ENCODE measurements around the gene ZFPL1.

ZFPL1 gene

DNA sequence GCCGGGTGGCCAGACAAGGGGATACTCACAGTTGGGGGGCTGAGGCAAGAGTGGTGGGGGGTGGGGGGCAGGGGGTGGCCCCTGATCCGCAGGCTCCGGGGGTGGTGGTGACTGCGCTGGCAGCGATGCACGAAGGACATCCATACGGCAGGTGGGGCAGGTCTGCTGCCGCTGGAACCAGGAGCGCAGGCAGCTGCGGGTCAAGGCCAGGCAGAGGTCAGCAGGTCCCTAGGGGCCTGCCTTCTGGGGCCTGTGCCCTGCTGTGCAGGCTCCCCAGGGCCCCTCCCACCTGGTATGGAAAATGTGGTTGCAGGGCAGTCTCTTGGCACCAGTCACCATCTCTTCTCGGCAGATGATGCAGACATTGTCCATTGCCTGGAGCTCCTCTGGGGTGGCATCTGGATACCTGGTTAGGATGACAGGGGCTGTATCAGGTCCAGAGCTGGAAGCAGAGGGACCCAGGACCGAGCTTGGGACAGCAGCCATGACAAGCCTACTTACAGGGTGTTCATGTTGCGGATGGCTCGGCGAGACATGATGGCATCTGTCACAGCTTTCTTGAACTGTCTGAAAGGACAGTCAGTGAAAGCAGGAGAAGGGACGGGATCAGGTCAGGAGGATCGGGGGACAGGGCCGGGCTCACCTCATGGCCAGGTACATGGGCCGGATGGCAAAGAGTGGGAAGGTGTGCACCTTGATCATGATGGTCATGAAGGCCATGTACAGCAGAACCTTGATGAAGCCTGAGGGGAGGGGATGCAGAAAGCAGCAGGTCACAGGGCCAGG is 46.8 kb downstream of the ZFPL1 start:
- DNase-seq (ENCODE audit: low read depth), result no peak

DNA sequence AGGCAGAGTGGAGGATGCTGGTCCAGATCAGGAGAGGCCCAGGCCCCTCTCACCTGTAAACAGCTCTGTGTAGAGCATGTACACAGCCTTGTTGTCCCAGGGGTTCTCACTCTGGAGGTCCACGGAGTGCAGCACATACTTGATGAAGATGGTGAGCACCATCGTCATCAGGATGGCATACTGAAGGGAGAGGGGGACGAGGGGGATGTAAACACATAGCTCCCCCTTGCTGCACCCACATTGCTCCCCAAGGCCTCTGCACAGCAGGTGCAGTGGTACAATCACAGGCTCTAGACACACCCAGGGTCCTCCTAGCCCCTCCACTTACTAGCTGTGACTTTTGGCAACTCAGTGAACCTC is 47.4 kb downstream of the ZFPL1 start:
- no peak for DNase-seq (ENCODE audit: low read depth)

DNA sequence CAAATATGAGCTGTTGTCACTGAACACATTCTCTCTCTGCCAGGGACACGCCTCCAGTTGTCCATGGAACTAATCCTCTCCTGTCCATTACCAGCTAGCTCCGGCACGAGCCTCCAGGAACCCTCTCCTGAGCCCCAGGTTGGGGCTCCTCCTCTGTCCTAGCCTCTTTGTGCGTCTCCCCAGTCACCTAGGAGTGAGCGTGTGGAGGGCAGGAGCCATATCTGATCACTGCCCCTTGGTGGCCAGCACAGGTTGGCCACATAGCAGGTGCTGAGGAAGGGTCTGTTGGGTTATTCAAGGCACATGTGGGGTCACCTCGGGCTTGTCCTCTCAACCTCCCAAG is 47.8 kb downstream of the ZFPL1 start:
- no peak for DNase-seq (ENCODE audit: low read depth)

DNA sequence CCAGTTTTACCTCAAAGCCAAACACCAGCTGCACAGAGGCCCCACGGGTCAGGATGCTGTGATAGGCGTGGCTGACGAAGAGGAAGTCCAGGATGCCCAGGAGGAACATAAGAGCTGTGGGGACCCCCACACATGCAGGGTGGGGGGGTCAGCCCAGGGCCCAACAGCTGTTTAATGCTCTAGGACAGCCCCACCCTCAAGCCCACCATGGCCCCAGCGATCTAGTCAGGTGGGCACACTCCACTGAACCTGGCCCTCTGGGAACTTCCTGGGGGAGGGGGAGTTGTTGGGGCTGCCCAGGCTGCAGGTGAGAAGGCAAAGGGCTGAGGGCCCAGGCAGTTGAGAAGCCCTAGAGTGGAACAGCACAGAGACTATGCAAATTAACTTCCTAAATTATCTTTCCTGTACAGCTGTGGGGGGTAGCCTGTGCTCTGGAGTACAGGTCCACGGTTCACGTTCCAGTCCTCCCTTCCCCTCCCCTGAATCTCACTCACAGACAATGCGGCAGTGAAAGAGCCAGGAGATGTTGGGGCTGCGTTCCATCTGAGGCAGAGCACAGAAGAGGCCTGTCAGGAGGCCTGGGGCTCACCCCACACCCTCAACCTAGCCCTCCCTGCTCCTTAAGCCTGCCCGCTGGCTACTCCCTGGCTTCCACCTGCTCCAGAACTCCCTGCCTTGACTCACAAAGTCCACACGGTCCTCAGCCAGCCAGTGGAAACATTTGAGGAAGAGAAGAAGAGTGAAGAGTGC is 48.4 kb downstream of the ZFPL1 start:
- no peak for DNase-seq (ENCODE audit: low read depth)

DNA sequence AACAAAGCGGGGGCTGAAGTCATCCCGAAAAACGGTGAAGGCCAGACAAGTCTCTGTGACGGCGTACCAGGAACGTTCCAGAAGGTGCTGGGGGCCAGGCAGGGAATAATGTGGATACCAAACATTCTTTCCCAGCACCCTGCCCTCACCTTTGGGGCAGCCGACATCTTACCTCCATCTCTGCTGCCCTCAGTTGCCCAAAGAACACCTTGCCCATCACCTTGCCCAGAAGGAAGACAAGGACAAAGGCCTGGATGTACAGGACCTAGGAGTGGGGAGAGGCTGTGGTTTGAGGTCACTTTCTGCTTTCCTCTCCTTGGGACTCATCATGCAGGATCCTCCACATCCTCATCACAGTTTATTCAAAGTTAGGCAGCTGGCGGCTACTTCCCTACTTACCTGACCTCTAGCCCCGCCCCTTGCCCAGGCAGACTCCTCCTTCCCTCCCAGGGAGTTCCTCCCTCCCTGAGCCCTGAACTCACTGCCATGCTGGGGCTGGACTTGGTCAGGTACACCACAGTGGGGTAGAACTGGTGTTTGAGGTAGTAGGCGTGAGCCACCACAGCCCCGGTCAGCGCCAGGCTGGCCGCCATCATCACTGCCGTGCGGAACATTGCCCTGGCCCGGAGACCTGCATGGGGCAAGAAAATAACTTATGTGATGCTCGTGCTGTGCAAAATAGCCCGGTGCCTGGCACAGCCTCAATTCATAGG is 49.1 kb downstream of the ZFPL1 start:
- no peak for DNase-seq (ENCODE audit: low read depth)

DNA sequence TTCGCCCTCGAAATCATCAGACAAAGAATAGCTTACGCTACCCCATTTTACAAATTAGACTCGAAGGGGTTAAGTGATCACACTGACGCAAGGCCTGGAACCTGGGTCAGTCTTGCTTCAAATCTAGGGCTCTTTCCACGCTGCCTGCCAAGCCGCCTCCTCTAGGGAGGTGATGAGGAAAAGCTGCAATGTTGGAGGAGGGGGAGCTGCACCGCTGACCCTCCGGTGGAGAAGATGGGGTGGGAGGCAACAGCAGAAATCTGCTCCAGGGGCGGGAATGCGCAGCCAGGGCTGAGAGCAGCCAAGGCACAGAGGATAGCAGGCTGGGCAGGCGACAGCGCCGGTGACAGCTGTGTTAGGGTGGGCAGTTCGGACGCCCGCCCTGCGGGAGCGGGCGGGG is 49.7 kb downstream of the ZFPL1 start:
- DNase-seq (ENCODE audit: low read depth), result no peak

DNA sequence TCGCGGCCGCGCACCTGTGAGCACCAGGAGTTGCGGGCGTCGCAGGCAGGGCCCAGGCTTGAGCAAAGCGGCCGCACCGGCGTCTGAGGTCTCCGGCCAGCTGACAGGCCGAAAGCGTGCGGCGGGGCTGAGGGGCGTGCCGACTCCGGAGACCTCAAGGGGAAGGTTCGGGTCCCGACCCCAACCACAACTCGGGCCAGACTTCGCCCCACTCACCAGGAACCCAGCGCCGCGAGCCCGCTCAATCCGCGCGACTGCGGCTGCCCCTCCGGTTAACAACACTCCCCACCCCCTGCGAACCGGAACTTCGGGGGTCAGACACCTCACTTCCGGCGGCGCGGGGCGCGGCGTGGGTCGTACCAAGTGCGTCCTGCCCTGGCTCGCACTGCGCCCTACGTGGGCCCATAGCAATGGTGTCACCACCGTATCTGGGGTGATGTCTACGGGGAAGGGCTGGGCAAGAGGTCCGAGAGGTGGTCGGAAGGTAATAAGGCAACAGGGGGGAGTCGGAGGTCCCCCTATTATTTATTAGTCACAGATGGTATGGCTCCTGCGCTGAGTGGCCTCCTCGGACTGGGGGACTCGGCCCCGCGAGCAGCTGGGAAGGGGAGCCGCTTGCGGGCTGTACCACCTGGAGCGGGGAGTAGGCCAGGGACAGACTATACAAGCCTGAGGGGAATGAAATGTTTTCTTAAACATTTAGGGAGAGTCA is 50.4 kb downstream of the ZFPL1 start, which contains the start of gene SYVN1:
Gene SYVN1 (minus strand): TSS at position 280 of the 712 bp plus-strand sequence. CDS start 918 bp downstream, outside the sequence.
- DNase-seq (ENCODE audit: low read depth), result peak; percentile 91

DNA sequence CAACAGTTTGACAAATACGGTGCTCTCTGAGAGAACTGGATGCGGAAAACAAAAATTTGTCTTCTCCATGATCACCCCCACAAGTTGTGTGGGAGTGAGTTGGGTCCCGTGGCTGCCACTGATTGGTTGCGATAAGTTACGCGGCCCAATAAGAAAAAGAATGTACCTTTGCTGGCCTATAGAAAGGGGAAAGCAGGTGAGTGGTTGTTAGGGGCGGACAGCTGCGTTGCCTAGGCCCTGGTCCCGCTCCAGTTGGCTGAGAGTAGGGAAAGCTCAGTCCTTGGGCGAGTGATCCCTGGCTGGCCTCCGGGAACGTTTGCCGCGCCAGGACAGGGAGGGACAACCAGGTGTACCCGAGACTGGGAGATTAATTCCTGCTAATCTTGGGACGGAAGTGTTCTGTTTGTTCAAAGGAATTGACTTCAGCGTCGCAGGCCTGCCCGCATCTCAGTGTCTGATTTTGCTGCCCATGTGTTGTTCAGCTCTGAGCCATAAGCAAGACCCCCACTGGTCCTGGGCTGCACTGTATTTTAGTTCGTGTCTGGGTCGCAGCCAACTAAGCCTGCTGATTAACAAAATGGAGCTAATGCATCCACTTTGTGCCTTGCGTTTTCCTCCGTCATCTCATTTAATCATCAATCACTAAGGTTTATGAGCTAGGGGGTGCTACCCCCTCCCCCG is 51.1 kb downstream of the ZFPL1 start:
- peak; percentile 71 for DNase-seq (ENCODE audit: low read depth)

GRCh38 chr11:65135633-65136145 is 51.7 kb downstream of the ZFPL1 start:
- DNase-seq (ENCODE audit: low read depth), result no peak

GRCh38 chr11:65136515-65137096 is 52.6 kb downstream of the ZFPL1 start:
- no peak for DNase-seq (ENCODE audit: low read depth)
